ENCODE measurements around the gene GALNT17.
A peak's percentile ranks its signal among the peaks of the same experiment; 100 is the strongest.
"Not testable (repeated sequence)": the region's sequence is repeated elsewhere in the genome, so short reads cannot be mapped to it uniquely, and the experiment has no call there.

GALNT17 gene

DNA sequence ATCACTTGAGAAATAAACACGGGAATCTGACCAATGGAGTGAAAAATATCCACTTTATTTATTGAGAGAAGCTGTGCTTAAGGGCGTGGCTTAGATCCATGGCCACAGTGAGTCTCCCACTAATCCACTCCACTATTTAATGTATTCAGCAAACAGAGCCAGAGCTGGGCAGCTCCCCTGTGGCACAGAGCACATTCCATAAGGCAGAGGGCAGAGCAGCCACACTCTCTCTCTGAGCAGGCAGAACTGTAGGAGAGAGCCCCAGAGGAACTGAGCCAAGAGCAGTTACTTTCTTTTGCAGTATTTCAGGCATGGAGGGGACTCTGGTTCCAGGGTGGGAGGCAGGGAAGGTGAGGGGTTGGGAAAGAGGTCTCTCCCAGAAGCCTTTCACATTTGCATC, 106.0 kb downstream of the GALNT17 start:
- DNase-seq: peak; percentile 26

DNA sequence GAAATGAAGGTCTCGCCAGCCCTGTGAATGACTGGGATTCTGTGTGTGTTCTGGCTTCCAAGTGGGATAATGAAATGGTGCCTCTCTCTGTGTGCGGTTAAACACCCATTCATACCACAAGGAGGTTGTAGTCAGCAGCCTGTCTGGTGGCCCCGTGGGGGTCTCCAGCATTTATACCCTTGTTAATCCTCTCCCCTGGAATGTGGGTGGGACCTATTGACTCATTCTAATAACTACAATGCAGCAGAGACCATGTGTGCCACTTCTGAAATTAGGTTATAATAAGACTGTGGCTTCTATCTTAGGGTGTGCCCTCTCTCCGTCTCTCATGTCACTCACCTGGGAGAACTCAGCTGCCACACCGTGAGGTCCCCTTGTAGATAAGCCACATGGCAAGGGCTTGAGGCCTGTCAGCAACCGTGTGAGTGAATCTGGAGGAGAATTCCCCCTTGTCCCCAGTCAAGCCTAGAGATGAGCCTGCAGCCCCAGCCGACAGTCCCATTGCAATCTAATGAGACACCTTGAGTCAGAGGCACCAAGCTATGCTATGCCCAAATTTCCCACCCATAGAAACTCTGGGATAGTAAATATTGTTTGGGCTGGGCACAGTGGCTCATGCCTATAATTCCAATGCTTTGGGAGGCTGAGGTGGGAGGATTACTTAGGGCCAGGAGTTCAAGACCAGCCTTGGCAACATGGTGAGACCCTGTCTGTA, 106.8 kb downstream of the GALNT17 start:
- peak; percentile 47 for DNase-seq

DNA sequence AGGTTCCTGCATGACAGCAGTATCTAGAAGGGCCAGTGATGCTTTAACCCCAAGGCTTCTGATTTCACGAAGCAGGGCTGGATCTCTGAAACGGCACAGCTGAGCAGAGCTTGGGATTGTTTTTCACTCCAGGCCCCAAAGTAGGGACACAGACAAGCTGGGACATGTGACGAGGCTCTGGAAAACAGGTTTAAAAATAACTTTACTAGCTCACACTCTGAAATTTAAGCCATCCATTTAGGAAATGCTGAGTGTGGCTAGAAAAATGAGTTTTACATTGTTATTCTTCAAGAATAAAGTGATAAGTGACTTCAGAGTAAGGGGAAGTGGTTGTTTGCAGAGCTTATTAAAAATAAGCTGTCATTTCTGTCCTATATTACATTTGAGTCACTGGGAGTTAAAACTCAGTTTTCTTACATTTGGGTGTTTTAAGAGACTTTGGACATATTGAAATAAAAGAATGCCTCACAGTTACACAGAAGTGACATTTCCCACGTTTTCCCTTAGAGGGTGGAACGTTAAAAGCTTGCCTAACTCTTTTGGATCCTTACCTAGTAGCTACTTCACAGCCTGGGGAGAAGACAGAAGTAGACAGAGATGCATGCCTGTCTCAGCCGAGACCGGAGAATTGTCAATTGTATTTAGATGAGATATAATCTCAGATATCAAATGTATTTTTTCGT, 107.8 kb downstream of the GALNT17 start:
- no peak for DNase-seq

- DNase-seq: peak; percentile 16
Measured at GRCh38 chr7:71243736-71244410, 111.9 kb downstream of the GALNT17 start.

DNA sequence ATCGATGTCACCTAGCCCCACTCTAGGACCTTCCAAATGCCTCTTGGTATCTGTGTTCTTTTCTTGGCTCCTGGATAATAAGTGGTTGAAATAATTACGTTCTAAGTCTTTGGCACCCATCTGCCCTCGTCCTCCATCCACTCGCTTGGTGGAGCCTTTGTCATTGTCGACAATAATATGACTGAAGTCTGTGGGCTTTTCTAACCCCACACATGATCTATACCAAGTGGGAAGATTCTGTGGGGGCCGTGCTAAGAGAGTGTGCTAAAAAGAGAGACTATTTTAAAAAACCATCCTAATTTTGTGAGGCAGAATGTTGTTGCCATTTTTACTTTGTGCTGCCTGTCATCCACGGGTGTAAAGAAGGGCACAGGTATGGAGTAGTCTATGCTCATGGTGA, 113.1 kb downstream of the GALNT17 start:
- no peak for DNase-seq

DNA sequence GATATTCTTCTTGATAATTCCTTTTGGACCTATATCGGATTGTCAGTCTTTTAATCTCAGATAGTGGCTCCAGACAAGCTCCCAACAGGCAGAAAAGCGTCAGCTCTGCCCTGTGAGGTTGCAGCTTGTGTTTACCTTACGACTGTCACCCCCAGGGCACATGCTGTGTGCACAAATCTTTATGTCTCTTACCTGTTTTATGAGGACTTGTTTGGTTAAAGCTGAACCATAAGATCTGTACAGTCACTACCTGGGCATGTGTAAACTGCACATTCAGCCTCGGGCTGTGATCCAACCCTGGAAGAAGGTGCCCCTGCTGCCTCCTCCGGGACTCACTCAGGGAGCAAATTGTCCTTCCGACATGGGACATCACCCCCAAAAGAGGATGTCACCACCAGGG, 119.8 kb downstream of the GALNT17 start:
- no peak for DNase-seq

DNA sequence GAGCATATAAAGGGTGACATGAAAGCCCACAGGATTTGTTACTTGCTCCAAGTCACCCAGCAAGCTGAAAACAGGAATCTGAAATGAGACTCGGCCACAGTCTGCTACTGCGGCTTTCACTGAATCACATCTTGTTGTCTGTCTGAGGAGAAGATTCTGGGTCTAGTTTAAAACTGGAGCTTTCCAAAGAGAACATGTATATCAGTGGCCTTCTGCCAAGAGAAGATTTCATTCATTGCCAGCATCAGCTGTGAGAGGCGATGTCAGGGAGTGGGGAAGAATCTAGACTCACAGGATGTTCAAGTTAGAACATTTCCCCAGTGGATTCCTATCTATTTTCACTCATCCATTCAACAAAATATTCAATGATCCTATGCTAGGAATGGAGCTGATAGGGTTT, 122.8 kb downstream of the GALNT17 start:
- DNase-seq: peak; percentile 46

DNA sequence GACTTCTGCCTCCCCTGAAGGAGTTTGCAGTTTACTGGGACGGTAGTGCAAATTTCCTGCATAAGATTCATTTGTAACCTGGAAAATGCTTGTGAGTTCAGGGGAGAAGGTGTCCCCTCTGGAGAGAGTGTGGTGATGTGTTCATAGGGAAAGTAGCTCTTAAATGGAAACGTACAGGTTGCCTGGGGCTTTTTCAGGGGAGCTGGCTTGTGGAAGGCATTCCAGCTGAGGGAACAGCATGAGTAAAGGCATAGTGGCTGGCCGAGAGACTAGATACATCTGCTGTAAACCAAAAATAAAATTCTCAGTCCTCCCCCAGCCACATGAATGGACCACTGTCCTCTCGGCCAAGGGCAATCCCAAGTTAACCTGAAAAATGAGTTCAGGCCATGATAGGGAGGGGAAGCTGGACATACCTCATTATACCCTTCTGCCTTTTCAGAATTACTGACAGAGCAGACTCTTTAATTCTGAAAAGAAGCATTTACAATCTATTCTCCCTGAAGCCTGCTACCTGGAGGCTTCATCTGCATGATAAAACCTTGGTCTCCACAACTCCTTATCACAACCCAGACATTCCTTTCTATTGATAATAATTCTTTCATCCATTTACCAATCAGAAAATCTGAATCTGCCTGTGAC, 123.7 kb downstream of the GALNT17 start:
- no peak for DNase-seq

GRCh38 chr7:71261066-71261465, 129.1 kb downstream of the GALNT17 start:
- no peak for DNase-seq

DNA sequence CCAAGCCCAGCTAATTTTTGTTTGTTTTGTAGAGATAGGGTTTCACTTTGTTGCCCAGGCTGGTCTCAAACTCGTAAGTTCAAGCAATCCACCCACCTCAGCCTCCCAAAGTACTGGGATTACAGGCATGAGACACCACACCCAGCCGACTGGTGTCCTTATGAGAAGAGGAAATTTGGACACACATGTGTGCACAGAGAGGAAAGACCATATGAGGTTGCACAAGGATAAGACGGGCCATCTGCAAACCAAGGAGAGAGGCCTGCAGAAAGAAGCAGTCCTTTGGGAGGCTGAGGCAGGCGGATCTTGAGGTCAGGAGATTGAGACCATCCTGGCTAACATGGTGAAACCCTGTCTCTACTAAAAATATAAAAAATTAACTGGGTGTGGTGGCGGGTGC, 130.9 kb downstream of the GALNT17 start:
- not testable (repeated sequence) for DNase-seq

DNA sequence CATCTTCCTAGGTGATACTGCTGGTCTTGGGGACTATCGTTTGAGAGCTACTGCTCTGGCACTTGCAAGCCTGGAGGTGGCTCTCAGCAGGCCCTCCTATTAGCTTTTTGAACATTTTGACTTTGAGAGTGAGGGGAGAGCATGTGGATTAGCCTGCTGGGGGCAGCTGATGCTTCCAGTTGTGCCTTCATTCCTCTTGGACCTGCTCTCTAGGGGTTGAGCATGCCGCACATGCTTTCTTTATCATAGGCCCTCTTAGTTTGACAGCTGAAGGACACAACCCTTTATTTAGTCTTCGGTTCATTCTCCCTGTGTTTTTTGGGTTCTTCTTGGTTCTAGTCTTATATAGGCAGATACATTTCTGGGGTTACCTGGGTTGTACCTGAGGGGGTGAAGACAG, 132.1 kb downstream of the GALNT17 start:
- no peak for DNase-seq

GRCh38 chr7:71266912-71267311, 135.0 kb downstream of the GALNT17 start:
- DNase-seq: peak; percentile 18

GRCh38 chr7:71267734-71268469, 136.0 kb downstream of the GALNT17 start:
- no peak for DNase-seq

- no peak for DNase-seq
Measured at GRCh38 chr7:71270558-71270957, 138.6 kb downstream of the GALNT17 start.

DNA sequence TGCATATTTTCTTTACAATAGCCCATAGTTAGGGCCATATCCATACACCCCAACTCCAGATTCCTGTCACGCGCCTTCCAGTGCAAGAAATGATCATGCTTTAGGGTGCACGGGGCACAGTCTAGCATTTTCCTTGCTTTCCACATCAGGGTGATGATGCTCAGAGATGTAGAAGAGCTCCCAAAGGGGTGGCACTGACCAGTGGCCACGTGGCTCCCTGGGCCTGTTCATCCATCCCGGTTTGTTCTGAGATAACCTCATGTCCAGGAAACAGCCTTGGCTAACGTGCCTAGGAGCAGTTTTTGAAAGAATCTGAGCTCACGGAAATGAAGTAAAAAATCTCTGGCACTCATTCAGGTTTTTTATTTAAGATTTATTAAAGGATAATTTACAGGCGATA, 139.3 kb downstream of the GALNT17 start:
- DNase-seq: no peak

DNA sequence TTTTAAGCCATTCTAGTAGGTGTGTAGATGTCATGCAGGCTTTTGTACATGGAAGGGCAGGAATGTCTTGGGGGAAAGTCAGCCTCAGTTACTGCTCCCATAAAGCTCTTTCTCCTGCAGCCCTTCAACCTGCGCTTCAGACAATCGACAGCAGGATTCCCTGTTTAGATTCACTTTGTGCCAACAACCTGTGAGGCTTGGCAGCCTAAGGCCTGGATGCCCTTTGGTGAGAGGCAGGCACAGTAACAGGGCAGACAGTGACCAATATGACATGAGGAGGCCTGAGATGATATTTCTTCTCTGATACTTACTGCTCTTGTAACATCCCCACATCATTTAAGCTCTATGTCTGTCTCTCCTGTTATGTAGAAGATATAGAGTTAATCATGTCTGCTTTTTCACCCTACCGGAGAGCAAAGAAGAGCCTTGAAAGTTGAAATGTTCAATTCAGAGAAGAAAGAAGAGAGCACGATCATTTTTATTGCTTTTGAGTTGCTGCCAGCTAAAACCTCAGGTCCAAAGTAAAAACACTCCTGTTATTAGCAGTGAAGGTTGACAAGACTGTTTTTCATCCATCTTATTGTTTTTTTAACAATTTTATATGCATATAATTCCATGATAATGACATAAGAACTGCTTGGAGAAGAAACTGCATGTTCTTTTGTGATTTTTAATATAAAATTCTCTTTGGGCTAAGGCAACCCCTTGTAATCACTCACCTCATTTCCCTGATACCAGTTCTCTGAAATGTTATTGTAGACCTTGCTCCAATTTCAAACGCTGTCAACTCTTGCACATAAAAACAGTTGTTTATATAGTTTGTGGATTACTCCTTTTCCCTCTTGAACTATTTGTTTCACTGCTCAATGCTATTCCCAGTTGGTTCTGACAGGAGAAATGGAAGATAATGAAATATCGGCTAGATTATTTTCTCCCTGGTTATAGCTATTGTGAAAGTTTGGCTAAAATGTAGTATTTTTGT, 140.9 kb downstream of the GALNT17 start:
- DNase-seq: peak; percentile 31

DNA sequence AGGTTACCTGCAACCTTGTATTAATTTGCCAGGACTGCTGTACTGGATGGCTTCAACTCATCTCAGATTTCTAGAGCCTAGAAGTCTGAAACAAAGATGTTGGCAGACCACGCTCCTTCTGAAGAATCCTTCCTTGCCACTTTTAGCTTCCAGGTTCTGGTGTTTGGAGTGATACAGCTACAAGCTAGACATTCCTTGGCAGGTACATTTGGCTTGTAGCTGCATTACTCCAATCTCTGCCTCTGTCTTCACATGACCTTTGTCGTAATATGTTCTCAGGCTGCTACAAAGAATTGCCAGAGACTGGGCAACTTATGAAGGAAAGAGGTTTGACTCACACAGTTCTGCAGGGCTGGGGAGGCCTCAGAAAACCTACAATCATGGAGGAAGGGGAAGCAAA, 146.3 kb downstream of the GALNT17 start:
- DNase-seq: no peak

GRCh38 chr7:71281261-71281660, 149.3 kb downstream of the GALNT17 start:
- no peak for DNase-seq

GRCh38 chr7:71283802-71284201, 151.9 kb downstream of the GALNT17 start:
- no peak for DNase-seq

- peak; percentile 78 for DNase-seq
Measured at GRCh38 chr7:71285571-71286145, 153.7 kb downstream of the GALNT17 start.

DNA sequence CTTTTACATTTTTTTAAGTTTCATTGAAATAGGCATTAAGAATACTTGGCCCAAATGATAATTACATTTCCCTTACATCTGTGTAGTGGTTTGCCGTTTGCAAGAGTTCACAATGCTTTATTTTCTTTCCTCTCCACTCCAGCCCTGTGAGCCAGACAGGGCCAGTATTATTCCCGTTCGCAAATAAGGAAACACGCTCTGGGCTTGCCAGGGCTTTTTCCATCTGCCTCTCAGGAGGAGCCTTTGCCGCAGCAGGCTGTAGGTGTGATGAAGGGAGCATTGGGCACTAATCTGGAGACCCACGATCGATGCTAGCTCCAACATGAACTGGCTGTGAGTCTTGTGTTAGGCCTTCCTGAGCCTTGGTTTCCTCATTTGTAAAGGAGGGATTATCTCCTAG, 154.4 kb downstream of the GALNT17 start:
- no peak for DNase-seq

Measured in fibroblast of upper back skin (primary cell).